Panc1 (cell line): ENCODE measurements around the gene IFNA2. TPM values are rescaled to one million over a fixed set of nuclear protein-coding genes. Genes with fewer than 3 reads are reported as not detected.

Experiments
- ATAC-seq: fragments of 200-7000 bp; cut with Tn5 transposase; 2 replicates; pipeline ENCODE4 v1.9.1; 2020; ENCODE audit warnings: mild to moderate bottlenecking, moderate library complexity
- BruUV-seq: library from RNA; stranded (reverse); fragments of 400-500 nt; replicated peaks from 2 replicates; lab custom pipeline; 2021; lab: Mats Ljungman, UMichigan
- CTCF ChIA-PET: fragments of 300-600 bp; sonication (Branson Sonifier 250); formaldehyde crosslinking; loops from one replicate; lab custom pipeline; 2022; ENCODE audit warnings: antibody characterized with exemption; lab: Charles Lee
- POLR2A ChIA-PET: fragments of 300-600 bp; sonication (Branson Sonifier 250); formaldehyde crosslinking; loops from one replicate; lab custom pipeline; 2022; ENCODE audit warnings: antibody characterized with exemption; lab: Charles Lee
- DNase-seq: peaks from one replicate; pipeline ENCODE4 v3.0.0-alpha.2; 2010; ENCODE audit warnings: low read depth, low spot score
- H3K27ac ChIP-seq: 2 replicates; pipeline ENCODE4 v1.5.1; 2011; ENCODE audit warnings: mild to moderate bottlenecking, low read length, inconsistent platforms
- H3K27me3 ChIP-seq: fragments of 200-500 bp; sonication (Bioruptor generic); 2 replicates; pipeline ENCODE4 v1.6.0; 2014; ENCODE audit warnings: low read length, inconsistent platforms; ENCODE audit not compliant: control insufficient read depth, insufficient read depth
- H3K36me3 ChIP-seq: fragments of 200-500 bp; sonication (Bioruptor generic); 2 replicates; pipeline ENCODE4 v1.5.1; 2014; ENCODE audit warnings: inconsistent platforms, mild to moderate bottlenecking, low read length, moderate library complexity; ENCODE audit not compliant: control insufficient read depth, insufficient read depth
- H3K4me1 ChIP-seq: 2 replicates; pipeline ENCODE4 v1.5.1; 2011; ENCODE audit warnings: inconsistent platforms, mild to moderate bottlenecking, low read length, moderate library complexity; ENCODE audit not compliant: control insufficient read depth, insufficient read depth
- H3K4me3 ChIP-seq, 2 experiments: 2 replicates each; pipeline ENCODE4 v1.5.1; 2011 to 2012; ENCODE audit warnings: low read depth in 2 of 2, low read length in 2 of 2, mild to moderate bottlenecking in 2 of 2, inconsistent platforms in 1 of 2, moderate library complexity in 1 of 2
- H3K9me3 ChIP-seq: fragments of 200-500 bp; sonication (Bioruptor generic); 2 replicates; pipeline ENCODE4 v1.5.1; 2014; ENCODE audit warnings: low read depth, mild to moderate bottlenecking, inconsistent platforms, low read length, moderate library complexity; ENCODE audit not compliant: control insufficient read depth, insufficient read depth
- POLR2AphosphoS5 ChIP-seq: IDR thresholded peaks from 2 replicates; pipeline ENCODE4 v1.6.1; 2012; ENCODE audit warnings: mild to moderate bottlenecking, low read depth, low read length, moderate library complexity
- REST ChIP-seq, 2 experiments: IDR thresholded peaks; 2 replicates each; pipeline ENCODE4 v1.6.1; 2011 to 2012; ENCODE audit warnings: low read depth in 2 of 2, control low read depth in 1 of 2, low read length in 1 of 2, mild to moderate bottlenecking in 1 of 2, moderate library complexity in 1 of 2; ENCODE audit not compliant: insufficient read depth in 1 of 2
- SIN3A ChIP-seq: IDR thresholded peaks from 2 replicates; pipeline ENCODE4 v1.6.1; 2012; ENCODE audit warnings: low read depth, mild to moderate bottlenecking, low read length, moderate library complexity, borderline replicate concordance; ENCODE audit not compliant: insufficient read depth
- TCF7L2 ChIP-seq: IDR thresholded peaks from 2 replicates; pipeline ENCODE4 v1.6.1; 2011; ENCODE audit warnings: mild to moderate bottlenecking, low read depth, low read length, inconsistent platforms
- in situ Hi-C: cut with HindIII; loops from 2 replicates; pipeline ENCODE4 v1.10.0; 2016; ENCODE audit warnings: low sequenced_read_pairs, low pct_unique_long_range_greater_than_20kb
- intact Hi-C: fragments of 100-400 bp; cut with micrococcal nuclease; formaldehyde crosslinking; loops from one replicate; pipeline ENCODE4 v1.10.0; 2022; ENCODE audit not compliant: unreplicated experiment
- total RNA-seq: library from RNA; stranded (reverse); gene quantifications from one replicate; pipeline ENCODE4 v1.2.1, GENCODE V29; 2021; ENCODE audit not compliant: unreplicated experiment
- TF ChIP-seq, protein P1 (sequence below): fragments of 450-650 bp; IDR thresholded peaks from 2 replicates; pipeline ENCODE4 v1.5.1; 2017; ENCODE audit warnings: mild to moderate bottlenecking

Gene IFNA2
- total RNA-seq, 1 experiment from 2014 or later: not detected

DNA sequence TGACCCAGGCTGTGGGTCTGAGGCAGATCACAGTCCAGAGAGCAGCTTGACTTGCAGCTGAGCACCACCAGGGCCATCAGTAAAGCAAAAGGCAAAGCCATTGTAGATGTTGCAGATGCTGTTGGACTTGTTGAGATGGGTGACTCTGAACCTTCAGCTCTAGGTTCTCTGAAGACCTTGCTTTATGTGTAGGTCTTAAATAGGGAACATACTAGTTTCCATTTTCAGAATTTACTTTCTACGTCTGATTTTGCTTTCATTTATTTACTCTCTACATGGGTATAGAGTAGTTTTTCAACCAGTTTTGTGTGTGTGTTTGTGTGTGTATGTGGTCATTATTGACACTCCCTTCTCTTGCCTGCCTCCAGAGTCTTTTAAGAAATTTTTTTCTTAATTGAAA lies 34.4 kb downstream of the IFNA2 start, which contains the start of gene IFNA6:
IFNA6 (minus strand) TSS at position 101 of the 400 bp plus-strand sequence; CDS start at position 101, 0 bp downstream.
- TF ChIP-seq, protein P1, sequence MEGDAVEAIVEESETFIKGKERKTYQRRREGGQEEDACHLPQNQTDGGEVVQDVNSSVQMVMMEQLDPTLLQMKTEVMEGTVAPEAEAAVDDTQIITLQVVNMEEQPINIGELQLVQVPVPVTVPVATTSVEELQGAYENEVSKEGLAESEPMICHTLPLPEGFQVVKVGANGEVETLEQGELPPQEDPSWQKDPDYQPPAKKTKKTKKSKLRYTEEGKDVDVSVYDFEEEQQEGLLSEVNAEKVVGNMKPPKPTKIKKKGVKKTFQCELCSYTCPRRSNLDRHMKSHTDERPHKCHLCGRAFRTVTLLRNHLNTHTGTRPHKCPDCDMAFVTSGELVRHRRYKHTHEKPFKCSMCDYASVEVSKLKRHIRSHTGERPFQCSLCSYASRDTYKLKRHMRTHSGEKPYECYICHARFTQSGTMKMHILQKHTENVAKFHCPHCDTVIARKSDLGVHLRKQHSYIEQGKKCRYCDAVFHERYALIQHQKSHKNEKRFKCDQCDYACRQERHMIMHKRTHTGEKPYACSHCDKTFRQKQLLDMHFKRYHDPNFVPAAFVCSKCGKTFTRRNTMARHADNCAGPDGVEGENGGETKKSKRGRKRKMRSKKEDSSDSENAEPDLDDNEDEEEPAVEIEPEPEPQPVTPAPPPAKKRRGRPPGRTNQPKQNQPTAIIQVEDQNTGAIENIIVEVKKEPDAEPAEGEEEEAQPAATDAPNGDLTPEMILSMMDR: no peak
- TF ChIP-seq REST (IDR thresholded peaks at IDR 0.05; ENCODE audit: insufficient read depth in 1 of 2, low read depth in 2 of 2, low read length in 1 of 2) (no peak), POLR2AphosphoS5 (no peak), TCF7L2 (no peak), SIN3A (no peak)
- in situ Hi-C loops (no loop called here), intact Hi-C loops (no loop called here)
- ATAC-seq (no peak), DNase-seq (no peak)
- no peaks in the 10 kb centered on the region for H3K9me3 ChIP-seq
- no peaks in the 10 kb centered on the region for H3K27me3 ChIP-seq
- no peaks in the 10 kb centered on the region for H3K36me3 ChIP-seq
- no peak within 1 kb of the TSS for H3K4me3 ChIP-seq
- H3K27ac ChIP-seq: no peak within 1 kb of the TSS
- ChIA-PET CTCF (no interaction called here), POLR2A (no interaction called here)
- no peaks in the 10 kb centered on the region for H3K4me1 ChIP-seq
- no TSS peak for BruUV-seq

DNA sequence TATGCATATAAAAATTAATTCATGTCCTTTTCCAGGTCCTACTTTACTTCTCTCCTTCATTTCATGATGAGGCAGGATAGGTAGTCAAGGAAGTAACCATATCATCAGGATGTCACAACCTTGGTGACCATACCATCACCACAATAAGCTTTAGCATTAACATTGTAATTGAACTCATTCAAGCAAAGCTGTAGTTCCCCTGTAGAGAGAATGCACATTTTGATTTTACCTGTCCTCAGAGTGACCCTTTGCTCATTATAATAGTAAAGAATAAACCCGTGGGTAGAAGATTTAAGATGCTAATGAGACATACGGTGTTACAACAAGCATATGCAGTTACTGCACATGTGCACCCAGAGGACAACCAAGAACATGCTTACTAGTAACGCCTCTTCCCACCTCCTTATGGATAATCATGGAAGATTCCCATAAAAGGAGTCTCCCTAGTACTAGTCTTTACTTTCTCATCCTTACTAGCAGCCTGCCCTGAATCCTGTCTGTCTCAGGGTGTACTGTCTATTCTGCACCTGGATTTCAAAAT lies 36.7 kb downstream of the IFNA2 start:
- CTCF ChIA-PET: no interaction called here
- Histone ChIP-seq H3K27ac (no peak overlapping the region), H3K4me3 (no peak overlapping the region), H3K36me3 (no peaks in the 10 kb centered on the region), H3K4me1 (no peaks in the 10 kb centered on the region), H3K9me3 (no peaks in the 10 kb centered on the region), H3K27me3 (no peaks in the 10 kb centered on the region)
- TF ChIP-seq REST (IDR thresholded peaks at IDR 0.05; ENCODE audit: insufficient read depth in 1 of 2, low read depth in 2 of 2, low read length in 1 of 2): no peak
- TF ChIP-seq SIN3A: no peak
- no peak for TF ChIP-seq POLR2AphosphoS5
- no peak for TF ChIP-seq TCF7L2
- TF ChIP-seq, protein P1: no peak
- DNase-seq (no peak), ATAC-seq (no peak)
- in situ Hi-C loops: no loop called here
- POLR2A ChIA-PET: no interaction called here
- no TSS peak for BruUV-seq
- intact Hi-C loops: no loop called here
